ENCODE measurements around the gene ABCB8.
A peak's percentile ranks its signal among the peaks of the same experiment; 100 is the strongest.

Gene ABCB8

DNA sequence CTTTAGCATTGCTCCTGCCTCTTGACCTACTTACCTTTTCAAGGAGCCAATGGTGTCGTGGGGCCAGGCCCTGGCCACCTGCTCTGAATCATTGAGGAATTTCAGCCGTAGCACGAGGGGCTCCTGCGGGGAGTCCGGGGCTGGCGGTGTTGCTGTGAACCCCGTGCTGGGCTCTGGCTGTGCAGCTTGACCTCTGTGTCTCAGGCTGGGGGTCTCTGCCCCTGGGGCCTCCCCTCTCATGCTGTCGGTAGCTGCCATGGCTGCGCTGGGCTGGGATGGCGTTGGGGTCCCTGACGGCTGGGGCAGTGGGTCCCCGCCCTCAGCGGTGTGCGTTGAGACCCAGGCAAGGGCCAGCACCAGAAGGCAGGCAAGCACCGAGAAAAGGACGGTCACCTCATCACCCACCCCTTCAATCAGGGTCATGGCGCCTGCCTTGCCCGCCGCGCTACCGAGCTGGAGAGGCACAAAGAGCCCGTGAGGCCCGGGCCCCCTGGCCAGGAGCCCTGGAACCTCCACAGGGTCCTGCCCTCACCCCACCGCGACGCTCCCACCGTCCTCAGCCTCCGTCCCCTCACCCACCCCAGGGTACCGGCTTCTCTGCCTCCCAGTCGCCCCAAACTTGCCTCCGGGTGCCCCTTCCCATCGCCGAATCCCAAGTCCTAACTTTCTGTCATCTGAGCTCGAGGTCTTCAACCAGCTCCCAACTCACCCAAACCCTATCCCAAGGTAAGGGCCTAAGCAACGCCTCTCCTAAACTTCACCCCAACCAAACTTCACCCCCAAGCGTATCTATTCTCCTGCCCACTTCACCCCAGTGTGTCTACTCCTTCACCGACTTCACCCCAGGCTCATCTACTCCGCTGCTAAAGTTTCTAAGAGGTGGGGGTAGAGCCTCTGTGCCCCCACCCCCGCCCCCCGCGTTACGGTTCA is 54.2 kb downstream of the ABCB8 start:
- peaks cover 6% of the 10 kb centered on the region for H3K27me3 Mint-ChIP-seq
- H3K9me3 Mint-ChIP-seq (ENCODE audit: low read depth), result no peaks in the 10 kb centered on the region
- H3K4me3 Mint-ChIP-seq, result peak overlapping the region; percentile 90
- peaks cover 2% of the 10 kb centered on the region for H3K36me3 Mint-ChIP-seq
- peak overlapping the region; percentile 83 for H3K27ac Mint-ChIP-seq
- peaks cover 38% of the 10 kb centered on the region for H3K4me1 Mint-ChIP-seq (ENCODE audit: low read depth)

DNA sequence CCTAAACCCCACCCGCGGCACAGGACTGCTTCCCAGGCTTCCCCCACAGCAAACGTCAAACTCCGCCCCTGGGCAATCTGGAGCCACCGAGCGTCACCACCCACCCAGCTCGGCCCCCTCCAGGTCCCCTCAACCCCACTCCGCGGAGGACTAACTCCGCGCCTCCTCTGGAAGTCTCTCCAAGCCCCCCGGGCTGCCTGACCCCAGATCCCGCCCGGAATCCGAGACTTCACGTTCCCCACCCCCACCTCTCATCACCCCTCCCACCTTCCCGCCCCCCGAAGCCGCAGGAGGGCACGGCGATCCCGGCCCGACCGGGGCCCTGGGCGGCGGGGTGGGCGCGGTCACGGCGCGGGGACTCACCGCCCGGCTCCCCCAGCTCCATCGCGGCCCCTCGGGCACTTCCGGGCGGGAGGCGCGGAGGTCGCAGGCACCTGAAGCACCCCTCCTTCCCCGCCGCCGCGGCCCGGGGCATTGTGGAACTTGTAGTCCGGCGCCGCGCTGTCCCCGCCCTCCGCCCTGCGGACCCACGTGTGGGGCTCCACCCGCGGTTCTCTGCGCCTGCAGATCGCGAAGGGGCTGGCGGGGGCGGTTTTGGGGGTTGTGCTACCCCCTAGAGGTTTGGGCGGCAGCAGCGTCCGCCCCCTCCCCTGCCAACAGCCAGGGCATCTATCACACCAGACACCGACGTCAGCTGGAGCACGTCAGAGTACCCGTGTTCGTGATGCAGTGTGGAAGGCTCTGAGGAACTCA is 55.0 kb downstream of the ABCB8 start, which contains the start of gene TMUB1:
TSS of gene TMUB1 (minus strand) at position 423 of the 753 bp plus-strand sequence. CDS start 930 bp downstream, outside the sequence.
- H3K4me3 Mint-ChIP-seq, result peak within 1 kb of the TSS; percentile 90
- H3K27me3 Mint-ChIP-seq, result peaks cover 6% of the 10 kb centered on the region
- no peaks in the 10 kb centered on the region for H3K9me3 Mint-ChIP-seq (ENCODE audit: low read depth)
- peak within 1 kb of the TSS; percentile 83 for H3K27ac Mint-ChIP-seq
- peaks cover 2% of the 10 kb centered on the region for H3K36me3 Mint-ChIP-seq
- H3K4me1 Mint-ChIP-seq (ENCODE audit: low read depth), result peaks cover 36% of the 10 kb centered on the region

DNA sequence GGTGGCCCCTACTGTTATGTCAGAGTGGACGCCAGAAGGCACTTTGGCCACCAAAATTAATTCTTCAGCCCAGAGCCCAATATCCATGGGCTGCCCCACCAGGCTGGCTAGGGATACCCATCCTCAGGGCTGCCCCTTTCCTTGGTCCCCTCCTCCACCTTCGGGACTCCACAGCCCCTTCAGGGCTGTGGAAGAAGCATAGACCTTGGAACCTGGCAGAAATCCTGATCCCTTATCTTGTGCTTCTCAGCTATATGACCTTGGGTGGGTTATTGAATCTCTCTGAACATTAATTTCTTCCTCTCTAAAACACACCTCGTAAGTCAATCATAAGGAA is 55.5 kb downstream of the ABCB8 start:
- Mint-ChIP-seq H3K27ac (peak overlapping the region; percentile 16), H3K4me1 (ENCODE audit: low read depth) (peaks cover 35% of the 10 kb centered on the region), H3K4me3 (peak overlapping the region; percentile 77)

DNA sequence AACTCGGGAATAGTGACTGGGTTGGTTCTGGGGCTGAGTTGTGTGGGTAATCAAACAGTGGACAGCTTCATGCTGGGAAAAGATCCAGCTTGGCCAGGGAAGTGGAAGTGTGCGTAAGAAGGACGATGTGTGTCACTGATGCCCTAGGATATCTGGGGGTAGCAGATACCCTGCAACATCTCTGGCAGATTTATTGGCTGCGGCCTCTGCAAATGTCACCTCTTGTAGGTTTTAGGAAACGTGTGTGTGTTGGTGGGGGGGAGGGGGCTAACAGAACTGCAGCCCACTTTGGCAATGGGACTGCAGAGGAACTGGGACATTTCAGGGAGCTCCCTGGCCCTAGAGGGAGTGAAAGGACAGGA is 57.1 kb downstream of the ABCB8 start:
- Mint-ChIP-seq H3K27me3 (peaks cover 8% of the 10 kb centered on the region), H3K27ac (peak overlapping the region; percentile 86), H3K4me3 (peak overlapping the region; percentile 86)

More for the DNA sequence above, 55.5 kb downstream of the ABCB8 start:
- peaks cover 2% of the 10 kb centered on the region for H3K36me3 Mint-ChIP-seq
- peaks cover 6% of the 10 kb centered on the region for H3K27me3 Mint-ChIP-seq
- H3K9me3 Mint-ChIP-seq (ENCODE audit: low read depth), result no peaks in the 10 kb centered on the region

DNA sequence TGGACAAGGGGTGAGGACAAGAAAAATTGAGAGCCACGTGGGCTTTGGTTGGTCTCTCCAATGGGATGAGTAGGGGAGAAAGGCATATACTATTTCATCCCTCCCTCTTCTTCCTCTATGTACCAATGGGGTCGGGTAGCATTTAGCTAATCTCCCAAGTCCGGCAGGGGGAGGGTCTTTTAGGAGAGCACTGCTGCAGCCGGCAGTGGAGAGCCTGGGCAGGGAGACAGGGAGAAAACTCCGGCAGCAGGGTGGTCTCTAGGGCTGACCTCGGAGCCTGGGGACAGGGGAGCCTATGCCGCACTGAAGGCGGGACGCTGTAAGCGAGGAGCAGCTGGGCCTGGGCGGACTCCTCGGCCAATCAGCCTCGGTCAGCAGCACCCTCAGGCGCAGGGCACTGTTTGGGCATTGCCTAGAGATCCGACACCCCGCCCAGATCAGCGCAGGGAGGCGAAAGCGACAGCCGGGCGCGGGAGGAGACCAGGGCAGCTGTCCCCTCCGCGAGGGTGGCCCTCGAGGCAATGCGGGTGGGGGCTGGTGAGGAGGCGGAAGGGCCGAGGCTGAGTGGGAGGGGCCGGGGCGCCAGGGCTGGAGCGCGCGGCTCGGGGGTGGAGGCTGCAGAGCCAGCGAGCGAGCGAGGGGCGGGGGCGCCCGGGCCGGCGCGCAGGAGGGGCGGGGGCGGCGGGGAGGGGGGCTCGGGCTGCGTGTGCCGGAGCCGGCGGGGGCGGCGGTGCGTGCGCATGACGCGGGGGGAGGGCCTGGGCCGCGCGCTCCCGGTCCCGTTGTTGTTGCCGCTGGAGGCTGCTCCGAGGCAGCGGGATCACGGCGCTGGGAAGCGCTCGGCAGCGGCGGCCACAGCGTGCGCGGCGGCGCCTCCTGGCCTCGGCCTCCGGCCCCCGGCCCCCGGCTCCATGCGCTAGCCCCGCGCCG is 57.7 kb downstream of the ABCB8 start, which contains the start of gene AGAP3:
TSS of gene AGAP3 (plus strand) at position 785 of the 930 bp plus-strand sequence. CDS start 267 bp downstream, outside the sequence.
- no peaks in the 10 kb centered on the region for H3K9me3 Mint-ChIP-seq (ENCODE audit: low read depth)
- H3K27me3 Mint-ChIP-seq, result peaks cover 8% of the 10 kb centered on the region
- H3K4me3 Mint-ChIP-seq, result peak within 1 kb of the TSS; percentile 86
- peaks cover 32% of the 10 kb centered on the region for H3K4me1 Mint-ChIP-seq (ENCODE audit: low read depth)
- no peaks in the 10 kb centered on the region for H3K36me3 Mint-ChIP-seq
- H3K27ac Mint-ChIP-seq, result peak within 1 kb of the TSS; percentile 86

More for the DNA sequence above, 57.1 kb downstream of the ABCB8 start:
- Mint-ChIP-seq H3K36me3 (no peaks in the 10 kb centered on the region), H3K4me1 (ENCODE audit: low read depth) (peaks cover 32% of the 10 kb centered on the region), H3K9me3 (ENCODE audit: low read depth) (no peaks in the 10 kb centered on the region)

DNA sequence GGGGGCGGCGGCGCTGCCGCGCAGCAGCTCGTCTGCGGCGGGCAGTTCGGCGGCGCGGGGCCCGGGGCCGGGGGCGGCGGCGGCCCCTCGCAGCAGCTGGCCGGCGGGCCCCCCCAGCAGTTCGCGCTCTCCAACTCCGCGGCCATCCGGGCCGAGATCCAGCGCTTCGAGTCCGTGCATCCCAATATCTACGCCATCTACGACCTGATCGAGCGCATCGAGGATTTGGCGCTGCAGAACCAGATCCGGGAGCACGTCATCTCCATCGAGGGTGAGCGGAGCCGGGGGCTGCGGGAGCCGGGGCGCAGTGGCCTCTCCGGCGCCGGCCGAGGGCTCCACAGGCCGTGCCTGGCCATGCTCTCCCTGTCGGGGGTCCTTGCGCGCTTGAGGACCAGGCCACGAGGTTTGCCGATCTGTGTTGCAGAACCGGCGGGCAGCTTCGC is 58.6 kb downstream of the ABCB8 start:
- Mint-ChIP-seq H3K4me3 (peak overlapping the region; percentile 86), H3K9me3 (ENCODE audit: low read depth) (no peaks in the 10 kb centered on the region), H3K27ac (no peak overlapping the region), H3K4me1 (ENCODE audit: low read depth) (peaks cover 32% of the 10 kb centered on the region), H3K27me3 (peaks cover 8% of the 10 kb centered on the region), H3K36me3 (no peaks in the 10 kb centered on the region)

DNA sequence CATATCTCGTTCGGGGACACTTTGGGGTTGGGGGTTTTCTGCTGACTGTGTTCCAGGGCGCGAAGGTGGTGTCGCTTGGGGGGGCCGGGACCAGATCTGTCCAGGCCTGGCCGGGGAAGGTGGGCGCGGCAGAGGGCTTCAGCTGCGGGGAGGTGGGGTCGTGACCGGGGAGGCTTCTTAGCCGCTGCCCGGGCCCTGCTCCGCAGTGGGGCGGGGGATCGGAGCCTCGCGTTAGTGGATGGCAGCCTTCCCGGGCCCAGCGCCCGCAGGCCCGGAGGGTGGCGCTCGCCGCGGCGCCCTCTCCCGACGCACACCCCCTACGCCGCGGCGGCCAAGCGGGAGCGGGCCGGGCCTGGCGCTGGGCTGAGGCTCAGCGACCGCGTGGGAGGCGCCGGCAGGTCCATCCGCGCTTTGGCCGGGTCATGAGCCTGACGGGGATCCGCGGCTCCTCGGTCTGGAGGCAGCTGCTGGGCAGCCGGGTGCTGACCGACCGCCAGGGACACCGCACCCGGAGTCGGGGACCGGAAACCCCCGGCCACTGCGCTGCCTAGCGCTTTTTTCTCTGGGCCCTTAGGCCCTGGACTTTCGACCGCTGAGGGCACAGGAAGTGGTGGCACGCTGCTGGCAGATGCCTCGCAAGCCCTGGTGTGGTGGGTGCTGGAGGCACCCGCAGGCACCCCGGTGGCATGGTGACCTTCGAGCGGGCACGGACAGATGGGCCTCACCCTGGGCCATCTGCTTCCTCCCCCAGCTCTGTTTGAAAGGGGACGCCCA is 59.2 kb downstream of the ABCB8 start:
- Mint-ChIP-seq H3K27me3 (peaks cover 8% of the 10 kb centered on the region), H3K36me3 (no peaks in the 10 kb centered on the region), H3K4me1 (ENCODE audit: low read depth) (peaks cover 32% of the 10 kb centered on the region), H3K4me3 (peak overlapping the region; percentile 86), H3K9me3 (ENCODE audit: low read depth) (no peaks in the 10 kb centered on the region), H3K27ac (no peak overlapping the region)

DNA sequence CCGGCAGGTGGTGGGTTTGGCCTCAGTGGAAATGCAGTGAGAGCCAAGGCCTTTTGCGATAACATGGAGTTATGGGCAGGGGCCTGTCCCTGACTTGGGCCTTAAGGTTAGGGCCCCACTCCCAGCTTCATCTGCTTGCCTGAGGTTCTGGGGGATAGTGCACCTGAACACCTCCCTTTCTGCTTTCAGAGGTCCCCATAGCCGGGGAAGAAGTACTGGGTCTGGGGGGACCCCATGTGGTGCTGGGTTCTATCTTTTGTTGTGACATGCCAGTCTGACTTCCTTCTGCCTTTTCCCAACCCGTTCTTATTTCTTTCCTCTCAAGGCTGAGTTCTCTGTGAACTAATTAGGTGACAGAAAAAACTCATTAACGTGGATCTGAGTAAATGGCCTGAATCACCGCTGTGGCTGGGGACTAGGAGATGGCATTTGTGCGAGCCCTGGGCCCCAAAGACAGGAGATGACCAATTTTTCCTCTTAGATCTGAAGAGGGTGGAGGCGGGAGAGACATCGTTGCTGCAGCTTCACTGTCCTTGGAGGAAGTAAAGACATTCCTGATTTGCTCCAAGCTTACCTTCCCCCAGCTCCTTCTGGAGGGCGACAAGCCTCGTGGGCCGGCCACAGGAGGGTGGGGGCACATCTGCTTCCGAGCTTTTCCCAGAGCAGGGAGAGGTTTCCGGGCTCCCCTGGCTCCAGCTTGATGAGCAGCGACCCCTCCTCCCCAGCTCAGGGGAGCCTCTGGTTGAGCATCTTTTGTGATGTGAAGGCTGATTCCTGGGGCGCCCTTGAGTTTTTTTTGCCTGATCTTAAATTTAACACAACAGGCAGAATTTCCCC is 60.0 kb downstream of the ABCB8 start:
- no peaks in the 10 kb centered on the region for H3K36me3 Mint-ChIP-seq
- H3K4me1 Mint-ChIP-seq (ENCODE audit: low read depth), result peaks cover 27% of the 10 kb centered on the region
- peak overlapping the region; percentile 81 for H3K4me3 Mint-ChIP-seq
- H3K27ac Mint-ChIP-seq, result peak overlapping the region; percentile 41
- no peaks in the 10 kb centered on the region for H3K9me3 Mint-ChIP-seq (ENCODE audit: low read depth)
- peaks cover 8% of the 10 kb centered on the region for H3K27me3 Mint-ChIP-seq

DNA sequence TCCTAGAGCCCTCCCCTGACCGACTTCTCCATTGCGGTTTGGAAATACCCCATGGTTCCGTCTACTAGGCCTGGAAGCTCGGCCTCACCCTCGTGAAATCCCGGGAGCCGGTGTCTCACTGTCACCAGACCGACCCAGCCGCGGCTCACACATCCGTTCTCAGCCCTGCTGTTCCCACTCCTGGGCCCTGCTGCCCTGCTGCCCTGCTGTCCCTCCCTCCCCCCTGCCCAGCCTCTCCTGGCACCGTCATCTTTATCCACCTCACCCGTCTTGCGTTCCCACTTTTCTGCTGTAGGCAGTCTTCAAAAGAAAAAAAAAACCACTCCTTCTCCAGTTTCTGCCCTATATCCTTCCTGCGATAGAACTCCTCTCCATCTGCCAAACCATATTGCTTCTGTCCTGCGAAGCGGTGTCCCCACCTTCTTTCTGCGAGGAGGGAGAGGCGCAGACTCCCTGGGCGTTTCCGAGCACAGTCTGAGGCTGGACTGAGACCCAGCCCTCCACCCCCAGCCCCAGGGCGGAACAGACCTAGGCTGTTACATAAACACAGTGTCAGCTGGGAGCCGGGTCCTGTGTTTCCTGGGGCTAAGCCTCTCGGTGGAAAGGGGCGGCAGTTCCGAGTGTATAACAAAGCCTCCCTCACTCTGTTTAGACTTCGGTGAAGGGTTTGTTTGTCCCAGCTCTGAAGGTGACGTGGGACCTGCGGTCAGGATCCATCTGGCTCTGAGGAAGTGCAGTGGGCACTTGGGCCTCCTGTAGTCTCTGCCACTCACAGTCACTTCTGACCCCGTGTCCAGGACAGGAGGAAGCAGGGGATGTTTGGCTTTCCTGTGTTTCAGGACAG is 60.8 kb downstream of the ABCB8 start:
- no peaks in the 10 kb centered on the region for H3K9me3 Mint-ChIP-seq (ENCODE audit: low read depth)
- peaks cover 26% of the 10 kb centered on the region for H3K4me1 Mint-ChIP-seq (ENCODE audit: low read depth)
- peak overlapping the region; percentile 81 for H3K4me3 Mint-ChIP-seq
- peak overlapping the region; percentile 10 for H3K27ac Mint-ChIP-seq
- H3K36me3 Mint-ChIP-seq, result no peaks in the 10 kb centered on the region
- H3K27me3 Mint-ChIP-seq, result peaks cover 8% of the 10 kb centered on the region

DNA sequence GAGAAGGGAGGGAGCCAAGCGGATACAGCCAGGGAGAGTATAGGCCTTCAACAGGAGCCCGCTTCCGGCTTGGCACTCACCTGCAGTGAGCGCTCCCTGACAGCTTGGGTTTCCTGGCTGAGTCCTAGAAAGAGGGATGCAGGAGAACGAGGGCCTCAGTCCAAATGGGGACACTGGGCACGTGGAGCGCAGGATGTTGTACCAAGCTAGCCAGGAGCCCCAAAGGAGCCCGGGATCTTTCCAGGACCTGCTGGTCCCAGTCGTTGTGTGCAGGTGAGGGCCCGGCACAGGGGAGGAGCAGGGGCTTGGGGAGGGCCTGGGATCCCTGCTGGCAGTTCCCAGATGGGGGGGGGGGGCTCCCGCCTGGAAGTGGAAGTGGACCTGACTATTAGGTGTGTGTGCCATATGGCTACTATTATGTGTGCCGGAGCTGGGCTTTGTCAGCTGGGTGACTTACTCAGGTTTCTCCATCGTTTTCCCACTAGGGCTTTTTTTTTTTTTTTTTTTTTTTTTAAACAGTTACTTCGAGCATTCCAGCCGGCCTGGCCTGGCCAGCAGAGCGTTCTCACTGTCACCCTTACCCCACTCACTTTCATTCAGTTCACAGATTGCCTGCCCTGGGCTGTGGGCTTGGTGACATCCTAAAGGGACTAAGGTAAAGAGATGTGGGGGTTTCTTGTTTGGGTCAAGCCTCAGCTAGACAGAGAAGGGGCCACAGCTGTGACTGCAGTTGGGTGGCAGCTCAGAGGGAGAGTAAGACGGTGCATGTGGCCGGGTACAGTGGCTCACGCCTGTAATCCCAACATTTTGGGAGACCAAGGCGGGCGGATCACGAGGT is 61.9 kb downstream of the ABCB8 start:
- Mint-ChIP-seq H3K9me3 (ENCODE audit: low read depth) (no peaks in the 10 kb centered on the region), H3K4me1 (ENCODE audit: low read depth) (peaks cover 20% of the 10 kb centered on the region), H3K36me3 (no peaks in the 10 kb centered on the region), H3K27me3 (peaks cover 4% of the 10 kb centered on the region), H3K4me3 (no peak overlapping the region), H3K27ac (no peak overlapping the region)

DNA sequence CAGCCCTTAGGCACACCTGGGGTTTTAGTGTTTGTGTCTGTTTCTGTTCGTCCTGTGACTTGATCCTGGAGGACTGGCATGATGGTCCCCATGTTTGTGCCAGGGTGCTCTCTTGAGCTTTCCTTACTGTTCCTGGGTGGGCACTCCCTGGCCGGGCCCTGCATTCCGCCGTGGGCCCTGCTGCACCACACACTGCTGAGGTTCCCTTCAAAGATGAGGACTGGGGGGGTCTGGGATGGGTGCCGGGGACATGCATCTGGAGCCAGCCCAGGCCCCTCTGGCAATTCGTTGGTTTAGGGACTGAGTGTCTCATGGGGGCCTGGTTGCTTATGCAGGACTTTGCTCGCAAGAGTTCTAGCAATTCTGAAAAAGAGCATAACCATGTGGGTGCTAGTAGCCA is 62.8 kb downstream of the ABCB8 start:
- Mint-ChIP-seq H3K9me3 (ENCODE audit: low read depth) (no peaks in the 10 kb centered on the region), H3K4me3 (no peak overlapping the region), H3K27ac (no peak overlapping the region), H3K4me1 (ENCODE audit: low read depth) (peaks cover 11% of the 10 kb centered on the region), H3K27me3 (peaks cover 2% of the 10 kb centered on the region), H3K36me3 (no peaks in the 10 kb centered on the region)

DNA sequence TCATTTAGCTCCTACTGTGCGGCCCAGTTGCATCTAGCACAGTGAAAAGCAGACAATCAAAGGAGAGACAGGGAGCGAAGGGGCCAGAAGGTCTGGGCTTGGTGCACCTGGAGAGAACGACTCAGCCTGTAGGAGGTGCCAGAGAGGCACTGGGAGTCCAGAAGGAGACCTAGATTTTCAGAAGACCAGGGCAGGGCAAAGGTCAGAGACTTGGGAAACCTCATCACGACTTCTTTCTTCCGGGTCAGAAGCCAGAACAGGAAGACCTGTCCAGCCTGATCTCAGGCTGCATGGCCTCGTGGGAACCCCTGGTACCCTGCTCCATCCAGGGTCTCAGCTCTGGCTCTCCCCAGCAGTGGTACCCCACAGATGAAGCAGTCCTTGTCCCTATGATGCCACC is 63.2 kb downstream of the ABCB8 start:
- H3K9me3 Mint-ChIP-seq (ENCODE audit: low read depth), result no peaks in the 10 kb centered on the region
- peaks cover 2% of the 10 kb centered on the region for H3K27me3 Mint-ChIP-seq
- H3K36me3 Mint-ChIP-seq, result no peaks in the 10 kb centered on the region
- H3K4me3 Mint-ChIP-seq, result no peak overlapping the region
- peaks cover 11% of the 10 kb centered on the region for H3K4me1 Mint-ChIP-seq (ENCODE audit: low read depth)
- no peak overlapping the region for H3K27ac Mint-ChIP-seq
